ENCODE data around the gene MSTO1.
A peak's percentile ranks its signal among the peaks of the same experiment; 100 is the strongest.
"Not testable (repeated sequence)": the region's sequence is repeated elsewhere in the genome, so short reads cannot be mapped to it uniquely, and the experiment has no call there.

MSTO1 gene

GRCh38 chr1:155596864-155597263 is 13.2 kb upstream of the MSTO1 start:
- H3K4me3 ChIP-seq (ENCODE audit: low read length): no peak overlapping the region
- no peak for TF ChIP-seq ZNF274 (IDR thresholded peaks at IDR 0.05; ENCODE audit: low read depth, low read length)

GRCh38 chr1:155598842-155599331 is 11.1 kb upstream of the MSTO1 start:
- no peak for TF ChIP-seq ZNF274 (IDR thresholded peaks at IDR 0.05; ENCODE audit: low read depth, low read length)
- H3K4me3 ChIP-seq (ENCODE audit: low read length): peak overlapping the region; percentile 33; the same call in 1 of the 2 replicates

GRCh38 chr1:155599828-155600572 is 10.0 kb upstream of the MSTO1 start:
- not testable (repeated sequence) for H3K4me3 ChIP-seq (ENCODE audit: low read length)

GRCh38 chr1:155607708-155608107 is 2.3 kb upstream of the MSTO1 start:
- no peak for TF ChIP-seq ZNF274 (IDR thresholded peaks at IDR 0.05; ENCODE audit: low read depth, low read length)

GRCh38 chr1:155608888-155609225 is 1.2 kb upstream of the MSTO1 start:
- H3K4me3 ChIP-seq (ENCODE audit: low read length): no peak overlapping the region
- no peak for TF ChIP-seq ZNF274 (IDR thresholded peaks at IDR 0.05; ENCODE audit: low read depth, low read length)

More at GRCh38 chr1:155607708-155608107, 2.3 kb upstream of the MSTO1 start:
- H3K4me3 ChIP-seq (ENCODE audit: low read length): no peak overlapping the region

GRCh38 chr1:155610257-155610647 is 234 bp downstream of the MSTO1 start:
- peak overlapping the region; percentile 36; the same call in 1 of the 2 replicates for H3K4me3 ChIP-seq (ENCODE audit: low read length)

GRCh38 chr1:155613226-155613625 is 3.2 kb downstream of the MSTO1 start:
- not testable (repeated sequence) for H3K4me3 ChIP-seq (ENCODE audit: low read length)

- no peak for TF ChIP-seq ZNF274 (IDR thresholded peaks at IDR 0.05; ENCODE audit: low read depth, low read length)
- no peak overlapping the region for H3K4me3 ChIP-seq (ENCODE audit: low read length)
Measured at GRCh38 chr1:155622191-155622590, 12.2 kb downstream of the MSTO1 start.

- no peak overlapping the region for H3K4me3 ChIP-seq (ENCODE audit: low read length)
- TF ChIP-seq ZNF274 (IDR thresholded peaks at IDR 0.05; ENCODE audit: low read depth, low read length): no peak
Measured at GRCh38 chr1:155623357-155623756, 13.3 kb downstream of the MSTO1 start.

- not testable (repeated sequence) for H3K4me3 ChIP-seq (ENCODE audit: low read length)
Measured at GRCh38 chr1:155626428-155626827, 16.4 kb downstream of the MSTO1 start.

- TF ChIP-seq ZNF274 (IDR thresholded peaks at IDR 0.05; ENCODE audit: low read depth, low read length): no peak
- no peak overlapping the region; the same call in 1 of the 2 replicates for H3K4me3 ChIP-seq (ENCODE audit: low read length)
Measured at GRCh38 chr1:155636397-155637153, 26.6 kb downstream of the MSTO1 start.

- no peak for TF ChIP-seq ZNF274 (IDR thresholded peaks at IDR 0.05; ENCODE audit: low read depth, low read length)
Measured at GRCh38 chr1:155640367-155640766, 30.3 kb downstream of the MSTO1 start.

GRCh38 chr1:155642559-155643180 is 32.7 kb downstream of the MSTO1 start:
- H3K4me3 ChIP-seq (ENCODE audit: low read length): not testable (repeated sequence)

More at GRCh38 chr1:155640367-155640766, 30.3 kb downstream of the MSTO1 start:
- no peak overlapping the region for H3K4me3 ChIP-seq (ENCODE audit: low read length)

GRCh38 chr1:155643230-155643629 is 33.2 kb downstream of the MSTO1 start:
- no peak for TF ChIP-seq ZNF274 (IDR thresholded peaks at IDR 0.05; ENCODE audit: low read depth, low read length)
- H3K4me3 ChIP-seq (ENCODE audit: low read length): no peak overlapping the region

GRCh38 chr1:155645034-155645598 is 35.1 kb downstream of the MSTO1 start:
- no peak for TF ChIP-seq ZNF274 (IDR thresholded peaks at IDR 0.05; ENCODE audit: low read depth, low read length)

More at GRCh38 chr1:155645034-155645598, 35.1 kb downstream of the MSTO1 start:
- H3K4me3 ChIP-seq (ENCODE audit: low read length): no peak overlapping the region

Data from GM08714 (cell line).